ENCODE measurements around the gene C4orf50. TPM values are rescaled to one million over a fixed set of nuclear protein-coding genes. Genes with fewer than 3 reads are reported as not detected.

Gene C4orf50
- total and polyA plus RNA-seq, 2 of the 13 experiments (the other 11 are each of a cell fraction or from before 2014, with no cell fraction given) = not detected

DNA sequence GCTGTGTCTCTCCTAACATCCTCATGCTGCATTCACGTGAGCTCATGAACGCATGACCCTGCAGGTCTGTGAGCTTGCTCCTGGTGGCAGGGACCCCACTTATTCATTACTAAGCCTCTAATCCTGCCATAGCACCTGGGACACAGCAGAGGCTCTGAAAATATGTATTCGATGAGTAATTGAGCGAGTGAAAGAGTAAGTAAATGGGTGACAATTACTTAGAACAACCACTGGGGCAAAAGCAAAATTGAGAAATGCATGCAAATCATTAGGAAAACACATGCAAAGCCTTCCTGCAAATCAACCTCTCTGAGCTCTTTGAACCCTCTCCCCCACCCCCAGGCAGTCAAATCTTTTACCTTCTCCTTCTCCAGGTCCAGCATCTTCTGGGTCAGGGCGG, 23.6 kb upstream of the C4orf50 start:
- Histone ChIP-seq H3K9me3 (ENCODE audit: low read length) (no peaks in the 10 kb centered on the region), H4K20me1 (ENCODE audit: insufficient read depth, low read length) (no peaks in the 10 kb centered on the region), H3K36me3 (replicated peaks in 1 of 2; ENCODE audit: control insufficient read depth in 1 of 2, insufficient read depth in 2 of 2, low read length in 2 of 2) (no peaks in the 10 kb centered on the region), H3K27me3 (ENCODE audit: control insufficient read depth in 1 of 2, insufficient read depth in 2 of 2, low read length in 2 of 2) (peaks cover 8 to 49% of the 10 kb centered on the region in 2 experiments), H3K4me2 (ENCODE audit: low read depth, low read length) (no peak overlapping the region), H3K9ac (ENCODE audit: insufficient read depth, low read depth, low read length) (no peak overlapping the region), H3K27ac (ENCODE audit: extremely low read length, insufficient read depth, low read length) (no peak overlapping the region), H3K4me1 (ENCODE audit: insufficient read depth, low read length) (no peaks in the 10 kb centered on the region), H2AFZ (ENCODE audit: low read length) (no peak overlapping the region), H3K4me3 (replicated peaks in 1 of 3; ENCODE audit: insufficient read depth in 1 of 3, low read depth in 2 of 3, low read length in 3 of 3) (no peak overlapping the region), H3K79me2 (ENCODE audit: insufficient read depth, low read length) (no peaks in the 10 kb centered on the region)
- intact Hi-C loops (cut with micrococcal nuclease; ENCODE audit: unreplicated experiment) (no loop called here), in situ Hi-C loops (cut with HindIII; ENCODE audit: extremely low pct_ligation_motif_present, low pct_unique_long_range_greater_than_20kb) (no loop called here)
- ATAC-seq (no peak), FAIRE-seq (no peak), DNase-seq (ENCODE audit: low spot score) (no peak)
- no TSS peak for BruUV-seq (replicated peaks)
- CTCF ChIA-PET (ENCODE audit: low intra/inter-chr PET ratio, low total read pairs) = no interaction called here
- POLR2A ChIA-PET = no interaction called here
- WGBS (ENCODE audit: low lambda C conversion rate) = 8% methylated on average over 5 of the region's 5 CpGs
- TF ChIP-seq MZF1 (CRISPR knock-in tag; IDR thresholded peaks at IDR 0.05; ENCODE audit: borderline replicate concordance) (no peak), E2F2 (CRISPR knock-in tag; IDR thresholded peaks at IDR 0.05; ENCODE audit: borderline replicate concordance) (no peak), PRDM15 (CRISPR knock-in tag; IDR thresholded peaks at IDR 0.05) (no peak), BRF2 (CRISPR knock-in tag; IDR thresholded peaks at IDR 0.05) (no peak), IKZF4 (CRISPR knock-in tag; IDR thresholded peaks at IDR 0.05; ENCODE audit: borderline replicate concordance, low read depth, not compliant biosample characterization) (no peak), RCOR2 (CRISPR knock-in tag; IDR thresholded peaks at IDR 0.05) (no peak), NRL (CRISPR knock-in tag; IDR thresholded peaks at IDR 0.05; ENCODE audit: borderline replicate concordance) (no peak), ZNF441 (CRISPR knock-in tag; IDR thresholded peaks at IDR 0.05; ENCODE audit: borderline replicate concordance) (no peak)
- TF ChIP-seq, protein P1, sequence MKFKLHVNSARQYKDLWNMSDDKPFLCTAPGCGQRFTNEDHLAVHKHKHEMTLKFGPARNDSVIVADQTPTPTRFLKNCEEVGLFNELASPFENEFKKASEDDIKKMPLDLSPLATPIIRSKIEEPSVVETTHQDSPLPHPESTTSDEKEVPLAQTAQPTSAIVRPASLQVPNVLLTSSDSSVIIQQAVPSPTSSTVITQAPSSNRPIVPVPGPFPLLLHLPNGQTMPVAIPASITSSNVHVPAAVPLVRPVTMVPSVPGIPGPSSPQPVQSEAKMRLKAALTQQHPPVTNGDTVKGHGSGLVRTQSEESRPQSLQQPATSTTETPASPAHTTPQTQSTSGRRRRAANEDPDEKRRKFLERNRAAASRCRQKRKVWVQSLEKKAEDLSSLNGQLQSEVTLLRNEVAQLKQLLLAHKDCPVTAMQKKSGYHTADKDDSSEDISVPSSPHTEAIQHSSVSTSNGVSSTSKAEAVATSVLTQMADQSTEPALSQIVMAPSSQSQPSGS (CRISPR knock-in tag; IDR thresholded peaks at IDR 0.05) = no peak
- TF ChIP-seq, protein P2, sequence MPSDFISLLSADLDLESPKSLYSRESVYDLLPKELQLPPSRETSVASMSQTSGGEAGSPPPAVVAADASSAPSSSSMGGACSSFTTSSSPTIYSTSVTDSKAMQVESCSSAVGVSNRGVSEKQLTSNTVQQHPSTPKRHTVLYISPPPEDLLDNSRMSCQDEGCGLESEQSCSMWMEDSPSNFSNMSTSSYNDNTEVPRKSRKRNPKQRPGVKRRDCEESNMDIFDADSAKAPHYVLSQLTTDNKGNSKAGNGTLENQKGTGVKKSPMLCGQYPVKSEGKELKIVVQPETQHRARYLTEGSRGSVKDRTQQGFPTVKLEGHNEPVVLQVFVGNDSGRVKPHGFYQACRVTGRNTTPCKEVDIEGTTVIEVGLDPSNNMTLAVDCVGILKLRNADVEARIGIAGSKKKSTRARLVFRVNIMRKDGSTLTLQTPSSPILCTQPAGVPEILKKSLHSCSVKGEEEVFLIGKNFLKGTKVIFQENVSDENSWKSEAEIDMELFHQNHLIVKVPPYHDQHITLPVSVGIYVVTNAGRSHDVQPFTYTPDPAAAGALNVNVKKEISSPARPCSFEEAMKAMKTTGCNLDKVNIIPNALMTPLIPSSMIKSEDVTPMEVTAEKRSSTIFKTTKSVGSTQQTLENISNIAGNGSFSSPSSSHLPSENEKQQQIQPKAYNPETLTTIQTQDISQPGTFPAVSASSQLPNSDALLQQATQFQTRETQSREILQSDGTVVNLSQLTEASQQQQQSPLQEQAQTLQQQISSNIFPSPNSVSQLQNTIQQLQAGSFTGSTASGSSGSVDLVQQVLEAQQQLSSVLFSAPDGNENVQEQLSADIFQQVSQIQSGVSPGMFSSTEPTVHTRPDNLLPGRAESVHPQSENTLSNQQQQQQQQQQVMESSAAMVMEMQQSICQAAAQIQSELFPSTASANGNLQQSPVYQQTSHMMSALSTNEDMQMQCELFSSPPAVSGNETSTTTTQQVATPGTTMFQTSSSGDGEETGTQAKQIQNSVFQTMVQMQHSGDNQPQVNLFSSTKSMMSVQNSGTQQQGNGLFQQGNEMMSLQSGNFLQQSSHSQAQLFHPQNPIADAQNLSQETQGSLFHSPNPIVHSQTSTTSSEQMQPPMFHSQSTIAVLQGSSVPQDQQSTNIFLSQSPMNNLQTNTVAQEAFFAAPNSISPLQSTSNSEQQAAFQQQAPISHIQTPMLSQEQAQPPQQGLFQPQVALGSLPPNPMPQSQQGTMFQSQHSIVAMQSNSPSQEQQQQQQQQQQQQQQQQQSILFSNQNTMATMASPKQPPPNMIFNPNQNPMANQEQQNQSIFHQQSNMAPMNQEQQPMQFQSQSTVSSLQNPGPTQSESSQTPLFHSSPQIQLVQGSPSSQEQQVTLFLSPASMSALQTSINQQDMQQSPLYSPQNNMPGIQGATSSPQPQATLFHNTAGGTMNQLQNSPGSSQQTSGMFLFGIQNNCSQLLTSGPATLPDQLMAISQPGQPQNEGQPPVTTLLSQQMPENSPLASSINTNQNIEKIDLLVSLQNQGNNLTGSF (CRISPR knock-in tag; IDR thresholded peaks at IDR 0.05) = no peak

Measured in HepG2 (cell line).